GM21367 (cell line): ENCODE results near the gene BORCS5.

ENCODE experiments used
- ATAC-seq: cut with Tn5 transposase; IDR thresholded peaks from one replicate; pipeline ENCODE4 v1.9.1; 2021; ENCODE audit not compliant: unreplicated experiment

Gene BORCS5

GRCh38 chr12:12353276-12353675, 3.6 kb upstream of the BORCS5 start:
- ATAC-seq = no peak

- ATAC-seq = no peak
Measured at GRCh38 chr12:12353807-12354206, 3.1 kb upstream of the BORCS5 start.

- ATAC-seq = no peak
Measured at GRCh38 chr12:12356467-12356895, 397 bp upstream of the BORCS5 start.

GRCh38 chr12:12357719-12358461, 1.0 kb downstream of the BORCS5 start:
- ATAC-seq = peak; percentile 0

GRCh38 chr12:12358528-12358927, 1.6 kb downstream of the BORCS5 start:
- ATAC-seq = no peak

- no peak for ATAC-seq
Measured at GRCh38 chr12:12364787-12365445, 8.0 kb downstream of the BORCS5 start.

- ATAC-seq = no peak
Measured at GRCh38 chr12:12365446-12365802, 8.5 kb downstream of the BORCS5 start.

GRCh38 chr12:12365931-12366431, 9.1 kb downstream of the BORCS5 start:
- no peak for ATAC-seq

GRCh38 chr12:12366701-12367481, 10.0 kb downstream of the BORCS5 start:
- ATAC-seq = no peak

GRCh38 chr12:12367482-12367998, 10.7 kb downstream of the BORCS5 start:
- ATAC-seq = no peak

GRCh38 chr12:12372946-12373722, 16.3 kb downstream of the BORCS5 start:
- ATAC-seq = no peak

GRCh38 chr12:12376646-12377448, 20.0 kb downstream of the BORCS5 start:
- ATAC-seq = no peak

GRCh38 chr12:12378616-12379015, 21.7 kb downstream of the BORCS5 start:
- ATAC-seq = no peak

- no peak for ATAC-seq
Measured at GRCh38 chr12:12379831-12380730, 23.2 kb downstream of the BORCS5 start.

- no peak for ATAC-seq
Measured at GRCh38 chr12:12380949-12381593, 24.2 kb downstream of the BORCS5 start.

- ATAC-seq = no peak
Measured at GRCh38 chr12:12381982-12382381, 25.1 kb downstream of the BORCS5 start.

- no peak for ATAC-seq
Measured at GRCh38 chr12:12384571-12385340, 27.9 kb downstream of the BORCS5 start.

GRCh38 chr12:12387501-12387900, 30.6 kb downstream of the BORCS5 start:
- no peak for ATAC-seq
